Bronchial epithelial cell (primary cell): ENCODE measurements around the gene ABHD17C. TPM values are rescaled to one million over a fixed set of nuclear protein-coding genes. Genes with fewer than 3 reads are reported as not detected.

Source experiments
- DNase-seq: peaks from one replicate; pipeline ENCODE4 v3.0.0-alpha.2; 2010; ENCODE audit warnings: low read depth
- FAIRE-seq: peaks from 2 replicates; lab custom pipeline; 2011; peaks lifted over from hg19 to GRCh38; lab: Jason Lieb, UNC
- H3K27me3 ChIP-seq: 2 replicates; pipeline ENCODE4 v1.5.1; 2011; ENCODE audit warnings: low read length; ENCODE audit not compliant: control insufficient read depth, insufficient read depth
- H3K36me3 ChIP-seq: 2 replicates; pipeline ENCODE4 v1.5.1; 2011; ENCODE audit warnings: low read length; ENCODE audit not compliant: control insufficient read depth, insufficient read depth
- H3K4me3 ChIP-seq: 2 replicates; pipeline ENCODE4 v1.5.1; 2011; ENCODE audit warnings: mild to moderate bottlenecking, low read depth, low read length, control low read depth
- CTCF ChIP-seq: IDR thresholded peaks from 2 replicates; pipeline ENCODE4 v1.5.1; 2011; ENCODE audit warnings: mild to moderate bottlenecking, moderate library complexity, low read length, control low read depth, inconsistent platforms; ENCODE audit not compliant: insufficient read depth, severe bottlenecking
- total RNA-seq: library from RNA; depleted of rRNA; stranded (reverse); fragments of >200 nt; gene quantifications from 2 replicates; pipeline ENCODE4 v1.2.1, GENCODE V29; 2014

The ABHD17C gene
- total RNA-seq, 1 donor from 2014 or later: 30.5 TPM

- no peaks in the 10 kb centered on the region for H3K36me3 ChIP-seq
- no peak overlapping the region for H3K4me3 ChIP-seq
- no peak for TF ChIP-seq CTCF
- peak; percentile 9 for DNase-seq
- FAIRE-seq: no peak
- H3K27me3 ChIP-seq: no peaks in the 10 kb centered on the region
Observed at GRCh38 chr15:80790236-80790635, 95.1 kb downstream of the ABHD17C start.

GRCh38 chr15:80791004-80791403 lies 95.9 kb downstream of the ABHD17C start:
- Histone ChIP-seq H3K27me3 (no peaks in the 10 kb centered on the region), H3K36me3 (no peaks in the 10 kb centered on the region), H3K4me3 (no peak overlapping the region)
- no peak for FAIRE-seq
- TF ChIP-seq CTCF: no peak
- DNase-seq: peak; percentile 71

GRCh38 chr15:80796407-80796806 lies 101.3 kb downstream of the ABHD17C start:
- no peak overlapping the region for H3K4me3 ChIP-seq
- DNase-seq: no peak
- TF ChIP-seq CTCF: no peak
- no peak for FAIRE-seq
- H3K27me3 ChIP-seq: no peaks in the 10 kb centered on the region
- H3K36me3 ChIP-seq: no peaks in the 10 kb centered on the region

- no peak overlapping the region for H3K4me3 ChIP-seq
- DNase-seq: no peak
- FAIRE-seq: no peak
- TF ChIP-seq CTCF: no peak
- no peaks in the 10 kb centered on the region for H3K36me3 ChIP-seq
- no peaks in the 10 kb centered on the region for H3K27me3 ChIP-seq
Observed at GRCh38 chr15:80798911-80799310, 103.8 kb downstream of the ABHD17C start.

- peak; percentile 54 for DNase-seq
- no peak for TF ChIP-seq CTCF
- FAIRE-seq: no peak
- H3K4me3 ChIP-seq: no peak overlapping the region
- no peaks in the 10 kb centered on the region for H3K36me3 ChIP-seq
- no peaks in the 10 kb centered on the region for H3K27me3 ChIP-seq
Observed at GRCh38 chr15:80800067-80800466, 105.0 kb downstream of the ABHD17C start.
